Osteoblast (primary cell): ENCODE measurements around the gene CSAG2. TPM values are rescaled to one million over a fixed set of nuclear protein-coding genes. Genes with fewer than 3 reads are reported as not detected.
A peak's percentile ranks its signal among the peaks of the same experiment; 100 is the strongest.
"Not testable (repeated sequence)": the region's sequence is repeated elsewhere in the genome, so short reads cannot be mapped to it uniquely, and the experiment has no call there.

Source experiments
- DNase-seq: peaks from one replicate; pipeline ENCODE4 v3.0.0; 2011; ENCODE audit warnings: low spot score, mixed read lengths; ENCODE audit not compliant: insufficient read length; ENCODE audit errors: missing footprints
- H2AFZ ChIP-seq: 2 replicates; pipeline ENCODE4 v1.6.0; 2011; ENCODE audit warnings: mild to moderate bottlenecking, low read length
- H3K27ac ChIP-seq: 2 replicates; pipeline ENCODE4 v1.5.1; 2011; ENCODE audit warnings: mild to moderate bottlenecking, low read depth, low read length, moderate library complexity
- H3K27me3 ChIP-seq: 2 replicates; pipeline ENCODE4 v1.6.0; 2012; ENCODE audit warnings: mild to moderate bottlenecking, control low read depth, inconsistent platforms, low read length, moderate library complexity; ENCODE audit not compliant: insufficient read depth
- H3K36me3 ChIP-seq: 2 replicates; pipeline ENCODE4 v1.5.1; 2011; ENCODE audit warnings: mild to moderate bottlenecking, low read length, control low read depth, moderate library complexity; ENCODE audit not compliant: insufficient read depth
- H3K4me1 ChIP-seq: 2 replicates; pipeline ENCODE4 v1.5.1; 2011; ENCODE audit warnings: mild to moderate bottlenecking, low read length, control low read depth, moderate library complexity; ENCODE audit not compliant: insufficient read depth
- H3K4me2 ChIP-seq: 2 replicates; pipeline ENCODE4 v1.6.0; 2011; ENCODE audit warnings: mild to moderate bottlenecking, low read length; ENCODE audit not compliant: insufficient read depth
- H3K4me3 ChIP-seq: fragments of 200-600 bp; sonication (generic); 3 replicates; pipeline ENCODE4 v1.5.1; 2012; ENCODE audit warnings: mild to moderate bottlenecking, low read length, inconsistent platforms; ENCODE audit not compliant: insufficient read depth
- H3K79me2 ChIP-seq: 2 replicates; pipeline ENCODE4 v1.6.0; 2012; ENCODE audit warnings: mild to moderate bottlenecking, low read length, control low read depth, inconsistent platforms; ENCODE audit not compliant: insufficient read depth
- H3K9me3 ChIP-seq: 2 replicates; pipeline ENCODE4 v1.5.1; 2011; ENCODE audit warnings: low read depth, low read length, control low read depth
- H4K20me1 ChIP-seq: 2 replicates; pipeline ENCODE4 v1.6.0; 2012; ENCODE audit warnings: mild to moderate bottlenecking, low read length, control low read depth; ENCODE audit not compliant: insufficient read depth
- total RNA-seq: library from RNA; depleted of rRNA; stranded (reverse); fragments of >200 nt; gene quantifications from 2 replicates; pipeline ENCODE4 v1.2.3, GENCODE V29; 2012
- TF ChIP-seq, protein P1 (sequence below): IDR thresholded peaks from 2 replicates; pipeline ENCODE4 v1.5.1; 2011; ENCODE audit warnings: mild to moderate bottlenecking, low read depth, low read length, moderate library complexity; ENCODE audit errors: extremely low read depth

CSAG2 gene, protein sequence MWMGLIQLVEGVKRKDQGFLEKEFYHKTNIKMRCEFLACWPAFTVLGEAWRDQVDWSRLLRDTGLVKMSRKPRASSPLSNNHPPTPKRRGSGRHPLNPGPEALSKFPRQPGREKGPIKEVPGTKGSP
- total RNA-seq, result not detected in 2 replicates

DNA sequence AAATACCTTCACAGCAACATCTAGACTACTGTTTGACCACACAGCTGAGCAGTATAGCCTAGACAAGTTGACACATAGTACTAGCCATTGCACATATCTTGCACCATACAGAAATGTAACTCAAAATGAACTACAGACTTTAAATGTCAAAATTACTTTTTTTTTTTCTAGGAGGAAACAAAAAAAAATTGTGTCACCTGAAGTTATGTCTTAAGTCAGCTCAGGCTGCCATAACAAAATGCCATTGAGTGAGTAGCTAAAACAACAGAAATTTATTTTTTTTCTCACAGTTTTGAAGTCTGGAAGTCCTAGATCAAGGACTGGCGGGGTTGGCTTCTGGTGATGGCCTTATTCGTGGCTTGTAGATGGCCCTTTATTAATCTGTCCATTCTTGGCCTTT, at the start of gene CSAG2:
CSAG2 (minus strand) TSS at position 101 of the 400 bp plus-strand sequence. CDS start 161 bp downstream, outside the sequence.
- H3K79me2 ChIP-seq, H3K36me3 ChIP-seq, H3K4me2 ChIP-seq, H4K20me1 ChIP-seq, H3K4me3 ChIP-seq, DNase-seq, H2AFZ ChIP-seq, H3K27me3 ChIP-seq, H3K27ac ChIP-seq, H3K9me3 ChIP-seq, H3K4me1 ChIP-seq: not testable (repeated sequence)

DNA sequence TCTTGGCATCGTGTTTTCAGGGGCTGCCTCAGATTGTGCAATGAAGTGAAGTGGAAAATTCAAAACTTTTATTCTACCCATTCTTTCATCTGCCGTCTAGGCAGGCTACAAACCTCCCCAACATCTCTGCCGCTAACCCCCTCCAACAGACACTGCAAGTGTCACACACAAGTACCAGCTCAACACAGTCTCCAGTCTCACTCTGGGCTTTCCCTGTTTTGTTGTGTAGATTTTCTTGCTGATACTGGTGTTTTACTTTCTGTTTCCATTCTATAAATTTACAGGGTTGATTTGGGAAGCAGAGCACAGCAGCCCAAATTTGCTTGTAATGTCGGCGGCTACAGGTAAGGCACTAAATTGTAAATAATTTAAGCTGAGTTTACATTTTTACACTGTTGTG, 45.8 kb upstream of the CSAG2 start:
- H2AFZ ChIP-seq, H3K27me3 ChIP-seq, DNase-seq, H3K4me3 ChIP-seq, H3K4me1 ChIP-seq, H3K79me2 ChIP-seq, H3K4me2 ChIP-seq, H3K9me3 ChIP-seq, H3K36me3 ChIP-seq, H4K20me1 ChIP-seq, H3K27ac ChIP-seq: not testable (repeated sequence)

DNA sequence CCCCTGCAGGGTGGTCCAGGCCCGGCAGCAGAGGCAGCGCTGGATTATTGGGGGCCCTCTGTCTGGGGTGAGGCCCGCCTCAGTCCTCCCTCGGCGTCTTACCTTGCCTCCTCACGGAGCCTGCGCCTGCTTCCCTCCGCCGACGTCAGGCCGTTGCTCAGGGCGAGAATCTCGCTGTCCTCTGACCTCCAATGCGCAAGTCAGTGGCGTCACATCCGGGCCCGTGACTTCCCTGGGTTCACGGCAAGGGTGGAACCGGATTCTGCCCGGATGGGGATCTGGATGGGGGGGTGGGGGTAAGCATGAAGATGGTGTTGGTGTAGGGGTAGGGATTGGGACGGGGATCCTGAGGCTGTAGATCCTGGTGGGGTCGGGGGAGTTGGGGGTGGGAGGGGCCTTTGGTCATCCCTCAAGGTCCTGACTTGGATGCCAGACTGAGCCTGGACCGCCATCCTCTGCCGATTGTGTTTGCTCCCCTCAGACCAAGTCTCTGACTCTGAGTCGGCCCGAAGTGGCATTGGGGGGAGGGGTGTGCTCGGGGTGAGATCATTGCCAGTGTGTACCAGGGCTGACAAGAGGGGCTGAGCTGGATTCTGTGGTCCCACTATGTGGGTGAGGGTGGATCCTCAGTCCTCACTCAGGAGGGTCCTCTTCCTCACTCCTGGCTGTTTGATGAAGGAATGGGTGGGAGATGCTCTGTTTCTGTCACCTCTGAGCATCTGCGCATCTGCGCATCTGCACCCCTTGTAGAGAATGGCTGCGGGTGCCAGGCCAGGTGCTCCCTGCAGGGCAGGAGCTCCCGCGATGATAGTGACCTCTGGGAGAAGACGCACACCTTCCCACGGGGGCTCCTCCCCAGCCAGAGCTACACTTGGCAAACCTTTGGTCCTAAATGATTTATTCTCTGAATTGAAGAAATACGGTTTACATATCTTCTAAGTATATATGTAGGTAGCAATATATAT, 44.9 kb upstream of the CSAG2 start, which contains the start of gene MAGEA2:
MAGEA2 (minus strand) TSS at position 157 of the 965 bp plus-strand sequence. CDS start 2,479 bp downstream, outside the sequence.
- H3K4me1 ChIP-seq, H3K79me2 ChIP-seq, H3K36me3 ChIP-seq, H3K4me3 ChIP-seq, H3K27ac ChIP-seq, DNase-seq, H2AFZ ChIP-seq, H3K4me2 ChIP-seq, H3K9me3 ChIP-seq, H3K27me3 ChIP-seq, H4K20me1 ChIP-seq: not testable (repeated sequence)

DNA sequence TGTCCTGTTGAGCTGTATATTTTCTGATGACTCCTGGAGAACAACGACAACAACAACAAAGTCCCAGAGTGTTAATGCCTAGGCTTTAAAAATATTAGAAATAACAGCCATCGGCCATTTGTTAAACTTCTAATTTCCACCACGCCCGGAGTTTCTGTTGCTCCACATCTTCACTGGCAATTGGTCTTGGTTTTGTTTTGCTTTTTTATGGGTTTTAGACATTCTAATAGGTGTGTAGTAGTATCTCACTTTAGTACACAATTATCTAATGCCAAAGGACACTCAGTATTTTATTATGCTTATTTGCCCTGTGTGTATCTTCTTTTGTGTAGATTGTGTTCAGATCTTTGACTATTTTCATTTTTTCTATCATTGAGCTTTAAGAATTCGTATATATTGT, 29.5 kb upstream of the CSAG2 start:
- Histone ChIP-seq H2AFZ (no peak overlapping the region), H3K9me3 (no peaks in the 10 kb centered on the region), H3K4me3 (no peak overlapping the region), H3K36me3 (no peaks in the 10 kb centered on the region), H3K79me2 (no peaks in the 10 kb centered on the region), H3K4me1 (no peaks in the 10 kb centered on the region), H3K27me3 (no peaks in the 10 kb centered on the region), H4K20me1 (no peaks in the 10 kb centered on the region), H3K4me2 (no peak overlapping the region), H3K27ac (no peak overlapping the region)
- peak; percentile 32 for DNase-seq
- TF ChIP-seq, protein P1, sequence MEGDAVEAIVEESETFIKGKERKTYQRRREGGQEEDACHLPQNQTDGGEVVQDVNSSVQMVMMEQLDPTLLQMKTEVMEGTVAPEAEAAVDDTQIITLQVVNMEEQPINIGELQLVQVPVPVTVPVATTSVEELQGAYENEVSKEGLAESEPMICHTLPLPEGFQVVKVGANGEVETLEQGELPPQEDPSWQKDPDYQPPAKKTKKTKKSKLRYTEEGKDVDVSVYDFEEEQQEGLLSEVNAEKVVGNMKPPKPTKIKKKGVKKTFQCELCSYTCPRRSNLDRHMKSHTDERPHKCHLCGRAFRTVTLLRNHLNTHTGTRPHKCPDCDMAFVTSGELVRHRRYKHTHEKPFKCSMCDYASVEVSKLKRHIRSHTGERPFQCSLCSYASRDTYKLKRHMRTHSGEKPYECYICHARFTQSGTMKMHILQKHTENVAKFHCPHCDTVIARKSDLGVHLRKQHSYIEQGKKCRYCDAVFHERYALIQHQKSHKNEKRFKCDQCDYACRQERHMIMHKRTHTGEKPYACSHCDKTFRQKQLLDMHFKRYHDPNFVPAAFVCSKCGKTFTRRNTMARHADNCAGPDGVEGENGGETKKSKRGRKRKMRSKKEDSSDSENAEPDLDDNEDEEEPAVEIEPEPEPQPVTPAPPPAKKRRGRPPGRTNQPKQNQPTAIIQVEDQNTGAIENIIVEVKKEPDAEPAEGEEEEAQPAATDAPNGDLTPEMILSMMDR, result no peak

DNA sequence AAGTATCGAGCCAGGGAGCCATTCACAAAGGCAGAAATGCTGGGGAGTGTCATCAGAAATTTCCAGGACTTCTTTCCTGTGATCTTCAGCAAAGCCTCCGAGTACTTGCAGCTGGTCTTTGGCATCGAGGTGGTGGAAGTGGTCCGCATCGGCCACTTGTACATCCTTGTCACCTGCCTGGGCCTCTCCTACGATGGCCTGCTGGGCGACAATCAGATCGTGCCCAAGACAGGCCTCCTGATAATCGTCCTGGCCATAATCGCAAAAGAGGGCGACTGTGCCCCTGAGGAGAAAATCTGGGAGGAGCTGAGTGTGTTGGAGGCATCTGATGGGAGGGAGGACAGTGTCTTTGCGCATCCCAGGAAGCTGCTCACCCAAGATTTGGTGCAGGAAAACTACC, 27.5 kb upstream of the CSAG2 start:
- not testable (repeated sequence) for H2AFZ ChIP-seq, H3K9me3 ChIP-seq, H3K79me2 ChIP-seq, H4K20me1 ChIP-seq, DNase-seq, H3K4me2 ChIP-seq, H3K36me3 ChIP-seq, H3K27me3 ChIP-seq, H3K4me3 ChIP-seq, H3K4me1 ChIP-seq, H3K27ac ChIP-seq
